ENCODE data around the gene CAPN14.

DNA sequence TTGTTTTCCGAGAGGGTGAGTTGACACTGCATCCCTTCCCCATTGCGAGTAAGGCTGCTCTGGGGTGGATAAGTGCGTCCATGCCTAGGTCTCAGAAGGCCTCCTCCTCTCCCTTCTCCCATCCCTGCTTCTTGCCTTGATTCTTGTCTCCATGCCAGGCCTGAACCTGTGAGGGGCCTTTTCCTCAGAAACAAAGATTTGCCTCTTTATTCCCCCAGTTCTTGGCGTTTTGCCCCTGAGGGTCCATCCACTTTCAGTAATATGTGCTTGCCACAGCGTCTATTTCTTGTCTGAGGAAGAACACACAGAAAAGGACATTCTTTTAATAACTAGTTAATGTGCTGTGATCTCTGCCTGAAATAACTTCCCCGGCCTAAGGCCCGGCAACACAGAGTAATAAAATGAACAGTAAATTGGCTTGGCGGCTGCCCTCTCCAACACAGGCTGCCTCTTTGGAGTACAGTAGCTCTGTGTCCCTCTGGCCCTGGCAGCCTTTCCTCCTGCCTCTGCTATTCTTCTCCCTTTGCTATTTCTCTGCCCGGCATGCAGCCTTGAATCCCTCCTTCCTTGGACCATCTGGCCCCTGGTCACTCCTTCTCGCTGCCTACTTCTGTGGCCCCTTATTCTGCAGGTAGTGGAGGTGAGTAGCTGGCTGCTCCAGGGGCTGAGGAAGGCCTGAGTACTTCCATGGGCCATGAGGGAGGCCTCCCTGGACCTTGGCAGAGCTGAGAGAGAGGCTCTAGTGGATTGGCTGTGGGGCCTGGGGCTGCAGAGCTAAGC is 21.0 kb upstream of the CAPN14 start:
- TF ChIP-seq TAF1 (IDR thresholded peaks at IDR 0.05; ENCODE audit: low read depth, low read length) (no peak), POLR2A (IDR thresholded peaks at IDR 0.05; ENCODE audit: low read depth, low read length) (no peak), POLR2AphosphoS5 (IDR thresholded peaks at IDR 0.05; ENCODE audit: low read depth, low read length) (no peak), SPI1 (IDR thresholded peaks at IDR 0.05; ENCODE audit: low read depth, low read length) (no peak)

Measured in GM12891 (cell line).